Liver (tissue), 3 donors: ENCODE data around the gene ADSS2.

Experiments
- CTCF ChIP-seq: fragments of 150-350 bp; IDR thresholded peaks from 2 replicates; pipeline ENCODE4 v1.5.1; 2017; ENCODE audit warnings: improper control_type of control experiment, low read depth, low read length; ENCODE audit not compliant: missing input control
- EGR1 ChIP-seq, 2 donors: IDR thresholded peaks; 2 replicates each; pipeline ENCODE4 v1.6.1; 2016 to 2018; ENCODE audit warnings: antibody characterized with exemption in 2 of 2, low read depth in 2 of 2
- FOXA1 ChIP-seq: IDR thresholded peaks from 2 replicates; pipeline ENCODE4 v1.6.1; 2016; ENCODE audit warnings: antibody characterized with exemption
- HNF4A ChIP-seq, 2 donors: conservative IDR thresholded peaks; 2 replicates each; pipeline ENCODE4 v1.6.1; 2016; ENCODE audit warnings: antibody characterized with exemption in 2 of 2, mild to moderate bottlenecking in 2 of 2
- JUND ChIP-seq, 2 donors: IDR thresholded peaks; 2 replicates each; pipeline ENCODE4 v1.6.1; 2016; ENCODE audit warnings: antibody characterized with exemption in 2 of 2
- TAF1 ChIP-seq: conservative IDR thresholded peaks from 2 replicates; pipeline ENCODE4 v1.6.1; 2016; ENCODE audit warnings: antibody characterized with exemption, mild to moderate bottlenecking
- YY1 ChIP-seq: IDR thresholded peaks from 2 replicates; pipeline ENCODE4 v1.6.1; 2016; ENCODE audit warnings: antibody characterized with exemption, mild to moderate bottlenecking
- TF ChIP-seq, protein P1 (sequence below): IDR thresholded peaks from 2 replicates; pipeline ENCODE4 v1.6.1; 2016; ENCODE audit warnings: antibody characterized with exemption, mild to moderate bottlenecking
- TF ChIP-seq, protein P2 (sequence below): IDR thresholded peaks from 2 replicates; pipeline ENCODE4 v1.6.1; 2016; ENCODE audit warnings: antibody characterized with exemption
- TF ChIP-seq, protein P3 (sequence below): IDR thresholded peaks from 2 replicates; pipeline ENCODE4 v1.6.1; 2016; ENCODE audit warnings: antibody characterized with exemption
- donor health status: healthy.
- donor health status: healthy.

DNA sequence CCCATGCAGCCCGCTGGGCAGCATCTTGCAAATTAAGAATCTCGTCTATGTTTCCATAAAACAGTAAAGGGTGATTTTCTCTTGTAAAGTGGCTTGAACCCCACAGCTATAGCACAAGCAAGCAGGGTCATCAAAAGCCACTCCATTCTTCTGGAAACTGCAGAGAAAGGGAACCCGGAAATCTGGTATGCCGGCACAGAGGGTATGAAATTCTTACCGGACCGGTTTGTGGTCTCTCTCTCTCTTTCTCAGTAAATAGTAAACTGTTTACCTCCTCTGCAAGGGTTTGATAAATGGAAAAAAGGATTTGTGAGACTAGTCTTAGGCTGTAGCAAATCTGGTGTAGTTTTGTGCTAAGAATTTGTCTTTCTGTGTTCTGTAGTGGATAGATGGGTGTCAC is 2.7 kb upstream of the ADSS2 start:
- TF ChIP-seq, protein P1, sequence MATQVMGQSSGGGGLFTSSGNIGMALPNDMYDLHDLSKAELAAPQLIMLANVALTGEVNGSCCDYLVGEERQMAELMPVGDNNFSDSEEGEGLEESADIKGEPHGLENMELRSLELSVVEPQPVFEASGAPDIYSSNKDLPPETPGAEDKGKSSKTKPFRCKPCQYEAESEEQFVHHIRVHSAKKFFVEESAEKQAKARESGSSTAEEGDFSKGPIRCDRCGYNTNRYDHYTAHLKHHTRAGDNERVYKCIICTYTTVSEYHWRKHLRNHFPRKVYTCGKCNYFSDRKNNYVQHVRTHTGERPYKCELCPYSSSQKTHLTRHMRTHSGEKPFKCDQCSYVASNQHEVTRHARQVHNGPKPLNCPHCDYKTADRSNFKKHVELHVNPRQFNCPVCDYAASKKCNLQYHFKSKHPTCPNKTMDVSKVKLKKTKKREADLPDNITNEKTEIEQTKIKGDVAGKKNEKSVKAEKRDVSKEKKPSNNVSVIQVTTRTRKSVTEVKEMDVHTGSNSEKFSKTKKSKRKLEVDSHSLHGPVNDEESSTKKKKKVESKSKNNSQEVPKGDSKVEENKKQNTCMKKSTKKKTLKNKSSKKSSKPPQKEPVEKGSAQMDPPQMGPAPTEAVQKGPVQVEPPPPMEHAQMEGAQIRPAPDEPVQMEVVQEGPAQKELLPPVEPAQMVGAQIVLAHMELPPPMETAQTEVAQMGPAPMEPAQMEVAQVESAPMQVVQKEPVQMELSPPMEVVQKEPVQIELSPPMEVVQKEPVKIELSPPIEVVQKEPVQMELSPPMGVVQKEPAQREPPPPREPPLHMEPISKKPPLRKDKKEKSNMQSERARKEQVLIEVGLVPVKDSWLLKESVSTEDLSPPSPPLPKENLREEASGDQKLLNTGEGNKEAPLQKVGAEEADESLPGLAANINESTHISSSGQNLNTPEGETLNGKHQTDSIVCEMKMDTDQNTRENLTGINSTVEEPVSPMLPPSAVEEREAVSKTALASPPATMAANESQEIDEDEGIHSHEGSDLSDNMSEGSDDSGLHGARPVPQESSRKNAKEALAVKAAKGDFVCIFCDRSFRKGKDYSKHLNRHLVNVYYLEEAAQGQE: no peak
- no peak for TF ChIP-seq CTCF
- no peak for TF ChIP-seq TAF1
- TF ChIP-seq, protein P2, sequence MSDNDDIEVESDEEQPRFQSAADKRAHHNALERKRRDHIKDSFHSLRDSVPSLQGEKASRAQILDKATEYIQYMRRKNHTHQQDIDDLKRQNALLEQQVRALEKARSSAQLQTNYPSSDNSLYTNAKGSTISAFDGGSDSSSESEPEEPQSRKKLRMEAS: no peak
- TF ChIP-seq YY1: no peak
- no peak for TF ChIP-seq JUND (IDR thresholded peaks at IDR 0.05)
- no peak for TF ChIP-seq HNF4A (conservative IDR thresholded peaks at IDR 0.05)
- no peak for TF ChIP-seq FOXA1
- TF ChIP-seq EGR1 (IDR thresholded peaks at IDR 0.05; ENCODE audit: low read depth in 2 of 2): no peak
- TF ChIP-seq, protein P3, sequence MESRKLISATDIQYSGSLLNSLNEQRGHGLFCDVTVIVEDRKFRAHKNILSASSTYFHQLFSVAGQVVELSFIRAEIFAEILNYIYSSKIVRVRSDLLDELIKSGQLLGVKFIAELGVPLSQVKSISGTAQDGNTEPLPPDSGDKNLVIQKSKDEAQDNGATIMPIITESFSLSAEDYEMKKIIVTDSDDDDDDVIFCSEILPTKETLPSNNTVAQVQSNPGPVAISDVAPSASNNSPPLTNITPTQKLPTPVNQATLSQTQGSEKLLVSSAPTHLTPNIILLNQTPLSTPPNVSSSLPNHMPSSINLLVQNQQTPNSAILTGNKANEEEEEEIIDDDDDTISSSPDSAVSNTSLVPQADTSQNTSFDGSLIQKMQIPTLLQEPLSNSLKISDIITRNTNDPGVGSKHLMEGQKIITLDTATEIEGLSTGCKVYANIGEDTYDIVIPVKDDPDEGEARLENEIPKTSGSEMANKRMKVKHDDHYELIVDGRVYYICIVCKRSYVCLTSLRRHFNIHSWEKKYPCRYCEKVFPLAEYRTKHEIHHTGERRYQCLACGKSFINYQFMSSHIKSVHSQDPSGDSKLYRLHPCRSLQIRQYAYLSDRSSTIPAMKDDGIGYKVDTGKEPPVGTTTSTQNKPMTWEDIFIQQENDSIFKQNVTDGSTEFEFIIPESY: no peak
